Measurements from ENCODE around the gene FGFR1OP2.

The FGFR1OP2 gene

GRCh38 chr12:26971963-26972362, 33.7 kb downstream of the FGFR1OP2 start:
- H4K20me1 ChIP-seq (ENCODE audit: insufficient read depth, low read length), result no peaks in the 10 kb centered on the region
- peak overlapping the region; percentile 38 for H3K4me2 ChIP-seq (ENCODE audit: low read length)
- H3K27ac ChIP-seq (ENCODE audit: low read length), result no peak overlapping the region
- H3K36me3 ChIP-seq (replicated peaks; ENCODE audit: low read depth, low read length), result peaks cover 14% of the 10 kb centered on the region
- no peaks in the 10 kb centered on the region for H3K79me2 ChIP-seq (ENCODE audit: low read length)
- H3K4me3 ChIP-seq (ENCODE audit: low read length), result no peak overlapping the region
- H3K9ac ChIP-seq (ENCODE audit: low read length), result no peak overlapping the region
- no peak overlapping the region for H2AFZ ChIP-seq (ENCODE audit: low read depth, low read length)
- H3K9me3 ChIP-seq (ENCODE audit: insufficient read depth, low read length), result no peaks in the 10 kb centered on the region
- TF ChIP-seq EZH2phosphoT487 (IDR thresholded peaks at IDR 0.05; ENCODE audit: low read depth) (no peak), CTCF (IDR thresholded peaks at IDR 0.05; ENCODE audit: low read depth, low read length) (no peak)
- H3K4me1 ChIP-seq (ENCODE audit: low read length), result peaks cover 18% of the 10 kb centered on the region
- no peaks in the 10 kb centered on the region for H3K27me3 ChIP-seq (ENCODE audit: low read depth, low read length)

- Histone ChIP-seq H2AFZ (ENCODE audit: low read depth, low read length) (no peak overlapping the region), H3K4me1 (ENCODE audit: low read length) (peaks cover 9% of the 10 kb centered on the region), H3K79me2 (ENCODE audit: low read length) (no peaks in the 10 kb centered on the region), H3K27me3 (ENCODE audit: low read depth, low read length) (no peaks in the 10 kb centered on the region), H3K36me3 (replicated peaks; ENCODE audit: low read depth, low read length) (peaks cover 10% of the 10 kb centered on the region), H3K9me3 (ENCODE audit: insufficient read depth, low read length) (no peaks in the 10 kb centered on the region), H4K20me1 (ENCODE audit: insufficient read depth, low read length) (no peaks in the 10 kb centered on the region), H3K4me2 (ENCODE audit: low read length) (no peak overlapping the region), H3K4me3 (ENCODE audit: low read length) (no peak overlapping the region), H3K27ac (ENCODE audit: low read length) (no peak overlapping the region), H3K9ac (ENCODE audit: low read length) (no peak overlapping the region)
- no peak for TF ChIP-seq EZH2phosphoT487 (IDR thresholded peaks at IDR 0.05; ENCODE audit: low read depth)
- TF ChIP-seq CTCF (IDR thresholded peaks at IDR 0.05; ENCODE audit: low read depth, low read length), result no peak
These were observed 38.4 kb downstream of the FGFR1OP2 start for GRCh38 chr12:26976687-26977086.

- TF ChIP-seq EZH2phosphoT487 (IDR thresholded peaks at IDR 0.05; ENCODE audit: low read depth), result no peak
- no peak for TF ChIP-seq CTCF (IDR thresholded peaks at IDR 0.05; ENCODE audit: low read depth, low read length)
- H3K9ac ChIP-seq (ENCODE audit: low read length), result no peak overlapping the region
- no peak overlapping the region for H3K4me3 ChIP-seq (ENCODE audit: low read length)
- H2AFZ ChIP-seq (ENCODE audit: low read depth, low read length), result no peak overlapping the region
- H3K36me3 ChIP-seq (replicated peaks; ENCODE audit: low read depth, low read length), result peaks cover 10% of the 10 kb centered on the region
- H4K20me1 ChIP-seq (ENCODE audit: insufficient read depth, low read length), result no peaks in the 10 kb centered on the region
- no peaks in the 10 kb centered on the region for H3K27me3 ChIP-seq (ENCODE audit: low read depth, low read length)
- H3K79me2 ChIP-seq (ENCODE audit: low read length), result no peaks in the 10 kb centered on the region
- no peaks in the 10 kb centered on the region for H3K9me3 ChIP-seq (ENCODE audit: insufficient read depth, low read length)
- H3K4me2 ChIP-seq (ENCODE audit: low read length), result no peak overlapping the region
- no peak overlapping the region for H3K27ac ChIP-seq (ENCODE audit: low read length)
- no peaks in the 10 kb centered on the region; the same call in 1 of the 2 replicates for H3K4me1 ChIP-seq (ENCODE audit: low read length)
These were observed 40.5 kb downstream of the FGFR1OP2 start for GRCh38 chr12:26978801-26979200.

GRCh38 chr12:26979733-26980132, 41.5 kb downstream of the FGFR1OP2 start:
- peaks cover 10% of the 10 kb centered on the region for H3K36me3 ChIP-seq (replicated peaks; ENCODE audit: low read depth, low read length)
- no peak overlapping the region for H3K9ac ChIP-seq (ENCODE audit: low read length)
- no peak overlapping the region for H3K27ac ChIP-seq (ENCODE audit: low read length)
- no peak overlapping the region for H3K4me2 ChIP-seq (ENCODE audit: low read length)
- no peaks in the 10 kb centered on the region; the same call in 1 of the 2 replicates for H3K4me1 ChIP-seq (ENCODE audit: low read length)
- H3K27me3 ChIP-seq (ENCODE audit: low read depth, low read length), result no peaks in the 10 kb centered on the region
- TF ChIP-seq EZH2phosphoT487 (IDR thresholded peaks at IDR 0.05; ENCODE audit: low read depth) (no peak), CTCF (IDR thresholded peaks at IDR 0.05; ENCODE audit: low read depth, low read length) (no peak)
- no peaks in the 10 kb centered on the region for H3K9me3 ChIP-seq (ENCODE audit: insufficient read depth, low read length)
- H3K4me3 ChIP-seq (ENCODE audit: low read length), result no peak overlapping the region
- no peaks in the 10 kb centered on the region for H3K79me2 ChIP-seq (ENCODE audit: low read length)
- no peak overlapping the region for H2AFZ ChIP-seq (ENCODE audit: low read depth, low read length)
- no peaks in the 10 kb centered on the region for H4K20me1 ChIP-seq (ENCODE audit: insufficient read depth, low read length)
